SK-N-SH (cell line): ENCODE measurements around the gene NOTCH3.

Experiments
- CTCF ChIP-seq: fragments of 200-600 bp; sonication (generic); IDR thresholded peaks from 2 replicates; pipeline ENCODE4 v1.6.1; 2017; ENCODE audit warnings: antibody characterized with exemption, mild to moderate bottlenecking, moderate library complexity
- EZH2phosphoT487 ChIP-seq: fragments of 200-600 bp; sonication (generic); IDR thresholded peaks from 2 replicates; pipeline ENCODE4 v1.6.1; 2017; ENCODE audit warnings: low read depth, mixed run types, mild to moderate bottlenecking, antibody characterized with exemption, moderate library complexity, borderline replicate concordance
- JUND ChIP-seq: IDR thresholded peaks from 2 replicates; pipeline ENCODE4 v1.4.0; 2012
- MAX ChIP-seq: IDR thresholded peaks from 2 replicates; pipeline ENCODE4 v1.4.0; 2012; ENCODE audit warnings: low read depth
- NRF1 ChIP-seq: IDR thresholded peaks from 2 replicates; pipeline ENCODE4 v1.6.1; 2012; ENCODE audit warnings: low read depth, mild to moderate bottlenecking, low read length
- POLR2AphosphoS5 ChIP-seq: IDR thresholded peaks from 2 replicates; pipeline ENCODE4 v1.6.1; 2012; ENCODE audit warnings: low read depth, low read length
- RAD21 ChIP-seq: IDR thresholded peaks from 2 replicates; pipeline ENCODE4 v1.6.1; 2012; ENCODE audit warnings: mild to moderate bottlenecking, low read length
- REST ChIP-seq: IDR thresholded peaks from 2 replicates; pipeline ENCODE4 v1.6.1; 2012; ENCODE audit warnings: mild to moderate bottlenecking, low read depth, low read length, moderate library complexity
- RFX5 ChIP-seq: IDR thresholded peaks from 2 replicates; pipeline ENCODE4 v1.6.1; 2012; ENCODE audit warnings: mild to moderate bottlenecking, improper control_type of control experiment, low read length
- SIN3A ChIP-seq: IDR thresholded peaks from 2 replicates; pipeline ENCODE4 v1.6.1; 2012; ENCODE audit warnings: low read depth, mild to moderate bottlenecking, low read length, moderate library complexity, borderline replicate concordance
- TAF1 ChIP-seq: IDR thresholded peaks from 2 replicates; pipeline ENCODE4 v1.6.1; 2012; ENCODE audit warnings: low read depth, mild to moderate bottlenecking, low read length, moderate library complexity, borderline replicate concordance
- USF2 ChIP-seq: fragments of 150-350 bp; IDR thresholded peaks from 2 replicates; pipeline ENCODE4 v1.6.1; 2017; ENCODE audit warnings: antibody characterized with exemption, low read length, low read depth, borderline replicate concordance

GRCh38 chr19:15210323-15210781 lies 9.6 kb upstream of the NOTCH3 start:
- TF ChIP-seq CTCF (no peak), RAD21 (no peak), SIN3A (no peak), MAX (no peak), JUND (no peak), REST (no peak), NRF1 (no peak), EZH2phosphoT487 (no peak), USF2 (no peak), POLR2AphosphoS5 (no peak), RFX5 (no peak), TAF1 (no peak)
